Natural killer cell (primary cell): ENCODE measurements around the gene CDH11. TPM values are rescaled to one million over a fixed set of nuclear protein-coding genes. Genes with fewer than 3 reads are reported as not detected.

Experiments
- ATAC-seq, 3 donors: fragments of 150-1000 bp in 2 of 3; fragments of 200-7000 bp in 1 of 3; cut with Tn5 transposase; 1 replicate in 1 of 3; 2 replicates in 2 of 3; pipeline ENCODE4 v1.10.0; 2021; ENCODE audit warnings: mild to moderate bottlenecking in 2 of 3, moderate library complexity in 2 of 3
- DNase-seq, 2 donors: peaks; one replicate each; pipeline versions ENCODE4 v3.0.0 to v3.0.0-alpha.2; 2013 to 2021; ENCODE audit warnings: mixed read lengths in 1 of 2
- H3K27ac ChIP-seq: one replicate; pipeline ENCODE4 v1.5.1; 2013; ENCODE audit warnings: mild to moderate bottlenecking, low read length
- H3K27me3 ChIP-seq: one replicate; pipeline ENCODE4 v1.6.1; 2013; ENCODE audit warnings: low read length; ENCODE audit not compliant: control insufficient read depth, insufficient read depth
- H3K36me3 ChIP-seq: one replicate; pipeline ENCODE4 v1.6.1; 2013; ENCODE audit warnings: low read length; ENCODE audit not compliant: control insufficient read depth, insufficient read depth
- H3K4me1 ChIP-seq: one replicate; pipeline ENCODE4 v1.6.1; 2013; ENCODE audit warnings: low read length; ENCODE audit not compliant: control insufficient read depth, insufficient read depth
- H3K4me3 ChIP-seq: one replicate; pipeline ENCODE4 v1.5.1; 2013; ENCODE audit warnings: low read length
- H3K9me3 ChIP-seq: one replicate; pipeline ENCODE4 v1.6.1; 2013; ENCODE audit warnings: low read length; ENCODE audit not compliant: control insufficient read depth, insufficient read depth
- H3K27ac Mint-ChIP-seq, 2 donors: one replicate each; pipeline ENCODE4 v1.8.0; 2022; ENCODE audit warnings: mild to moderate bottlenecking in 2 of 2, mixed read lengths in 2 of 2, moderate library complexity in 1 of 2
- H3K27me3 Mint-ChIP-seq, 2 donors: one replicate each; pipeline ENCODE4 v1.8.0; 2022; ENCODE audit warnings: low read depth in 2 of 2, mixed read lengths in 2 of 2
- H3K36me3 Mint-ChIP-seq: one replicate; pipeline ENCODE4 v1.8.0; 2022; ENCODE audit warnings: mixed read lengths
- H3K4me1 Mint-ChIP-seq, 2 donors: one replicate each; pipeline ENCODE4 v1.8.0; 2022; ENCODE audit warnings: mixed read lengths in 2 of 2
- H3K4me3 Mint-ChIP-seq: one replicate; pipeline ENCODE4 v1.8.0; 2022; ENCODE audit warnings: mild to moderate bottlenecking, moderate library complexity, mixed read lengths
- H3K9me3 Mint-ChIP-seq, 2 donors: one replicate each; pipeline ENCODE4 v1.8.0; 2022; ENCODE audit warnings: mixed read lengths in 2 of 2
- CTCF ChIP-seq: fragments of 200-600 bp; IDR thresholded peaks from one replicate; pipeline ENCODE4 v1.8.0; 2022; ENCODE audit warnings: antibody characterized with exemption
- WGBS: methylation state at CpG from one replicate; pipeline ENCODE4 v1.1.7; 2013; ENCODE audit warnings: missing lambda C conversion rate; ENCODE audit not compliant: insufficient coverage; 5-methylcytosine and 5-hydroxymethylcytosine counted together
- intact Hi-C: fragments of 100-400 bp; cut with micrococcal nuclease; formaldehyde crosslinking; loops from one replicate; pipeline ENCODE4 v1.14.2; 2022
- total RNA-seq, 4 donors: library from RNA; stranded (reverse); fragments of 120-200 nt in 1 of 4; gene quantifications; one replicate each; pipeline versions ENCODE4 v1.2.3 to v1.2.4, GENCODE V29; 2013 to 2022

The CDH11 gene
- total RNA-seq, 3 donors from 2014 or later (not counting 1 experiment from before 2014, with no cell fraction given): not detected

DNA sequence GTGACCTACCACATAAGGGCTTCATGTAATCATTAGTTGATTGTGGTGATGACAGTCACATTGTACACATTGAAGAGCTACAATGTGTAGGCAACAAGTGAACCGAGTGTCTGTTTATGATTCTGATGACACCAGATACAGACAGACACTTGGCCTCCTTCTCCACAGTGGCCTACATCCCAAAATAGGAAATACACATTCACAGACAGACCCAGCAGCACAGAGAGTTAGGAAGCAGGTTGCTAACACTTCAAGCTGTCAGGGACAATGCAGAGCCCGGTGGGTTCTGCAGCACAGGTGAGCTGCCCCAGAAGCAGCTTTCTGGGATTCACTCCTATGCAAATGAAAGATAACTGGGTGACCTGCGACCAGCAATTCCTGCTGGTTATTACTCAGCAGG lies 72.2 kb downstream of the CDH11 start:
- no peaks in the 10 kb centered on the region for H3K36me3 ChIP-seq
- H3K27me3 ChIP-seq: no peaks in the 10 kb centered on the region
- H3K4me3 ChIP-seq: no peak overlapping the region
- H3K9me3 ChIP-seq: no peaks in the 10 kb centered on the region
- no peak overlapping the region for H3K27ac Mint-ChIP-seq
- ATAC-seq (no peak), DNase-seq (no peak)
- H3K36me3 Mint-ChIP-seq: no peaks in the 10 kb centered on the region
- TF ChIP-seq CTCF: no peak
- no peaks in the 10 kb centered on the region for H3K4me1 ChIP-seq
- WGBS: 60% methylated on average over 3 of the region's 3 CpGs
- intact Hi-C loops: no loop called here
- H3K9me3 Mint-ChIP-seq: peaks cover 0 to 3% of the 10 kb centered on the region in 2 donors
- no peak overlapping the region for H3K27ac ChIP-seq
- H3K4me1 Mint-ChIP-seq: no peaks in the 10 kb centered on the region
- H3K4me3 Mint-ChIP-seq: no peak overlapping the region
- H3K27me3 Mint-ChIP-seq: no peaks in the 10 kb centered on the region

DNA sequence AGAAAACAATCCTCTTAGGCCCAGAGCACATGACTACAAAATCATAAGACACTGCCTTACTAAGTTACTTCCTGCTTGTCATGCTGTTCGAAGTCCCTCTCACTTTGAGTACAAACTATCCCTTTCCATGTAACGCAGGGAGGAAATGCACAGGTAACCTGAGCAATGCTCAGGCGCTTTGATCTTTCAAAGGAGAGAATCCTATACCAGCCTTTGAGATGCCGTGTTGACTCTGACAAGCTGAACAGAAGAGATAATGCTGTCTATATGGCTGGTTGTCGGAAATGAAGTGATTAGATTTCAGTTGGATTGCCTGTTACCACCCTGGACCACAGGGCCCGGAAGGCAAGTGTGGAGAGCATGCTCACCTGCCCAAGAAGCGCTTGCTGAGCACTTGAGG lies 75.9 kb downstream of the CDH11 start:
- no peak for DNase-seq
- 82% methylated on average over 7 of the region's 7 CpGs for WGBS

DNA sequence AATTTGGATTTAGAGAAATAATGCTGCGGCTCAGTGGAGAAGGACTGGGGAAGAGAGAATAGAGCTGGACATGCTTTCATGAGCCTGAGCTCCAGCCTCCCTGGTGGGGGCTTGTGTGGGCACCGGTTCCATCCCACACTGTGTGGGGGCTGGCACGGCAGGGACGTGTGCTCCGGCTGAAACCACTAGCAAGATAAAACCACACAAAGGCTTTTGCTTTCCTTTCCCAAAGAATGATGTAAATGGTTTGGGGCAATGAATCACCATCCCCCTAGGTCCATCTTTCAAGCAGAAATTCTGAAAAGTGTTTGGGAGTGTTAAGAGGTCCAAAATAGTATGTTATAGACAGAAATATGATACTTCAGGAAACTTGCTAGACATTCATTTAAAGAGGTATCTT lies 77.0 kb downstream of the CDH11 start:
- H3K27ac ChIP-seq: no peak overlapping the region

More for the DNA sequence above, 75.9 kb downstream of the CDH11 start:
- Mint-ChIP-seq H3K27me3 (no peaks in the 10 kb centered on the region), H3K4me1 (no peaks in the 10 kb centered on the region), H3K4me3 (no peak overlapping the region), H3K9me3 (peaks cover 5 to 9% of the 10 kb centered on the region in 2 donors), H3K36me3 (no peaks in the 10 kb centered on the region), H3K27ac (no peak overlapping the region)
- no peak overlapping the region for H3K27ac ChIP-seq
- no peaks in the 10 kb centered on the region for H3K27me3 ChIP-seq
- no peak overlapping the region for H3K4me3 ChIP-seq
- no peak for TF ChIP-seq CTCF
- intact Hi-C loops: no loop called here
- H3K36me3 ChIP-seq: no peaks in the 10 kb centered on the region
- no peaks in the 10 kb centered on the region for H3K9me3 ChIP-seq
- H3K4me1 ChIP-seq: no peaks in the 10 kb centered on the region
- ATAC-seq: no peak

More for the DNA sequence above, 77.0 kb downstream of the CDH11 start:
- Mint-ChIP-seq H3K27ac (no peak overlapping the region), H3K9me3 (peaks cover 5 to 9% of the 10 kb centered on the region in 2 donors), H3K4me1 (no peaks in the 10 kb centered on the region), H3K27me3 (no peaks in the 10 kb centered on the region), H3K36me3 (no peaks in the 10 kb centered on the region), H3K4me3 (no peak overlapping the region)
- WGBS: 56% methylated on average over 3 of the region's 5 CpGs
- no peak for ATAC-seq
- Histone ChIP-seq H3K27me3 (no peaks in the 10 kb centered on the region), H3K4me1 (no peaks in the 10 kb centered on the region), H3K4me3 (no peak overlapping the region), H3K36me3 (no peaks in the 10 kb centered on the region), H3K9me3 (no peaks in the 10 kb centered on the region)
- DNase-seq: no peak
- intact Hi-C loops: no loop called here
- no peak for TF ChIP-seq CTCF
